Renal pelvis (tissue), 4 donors: Measurements from ENCODE around the gene ANGPTL1. TPM values are rescaled to one million over a fixed set of nuclear protein-coding genes. Genes with fewer than 3 reads are reported as not detected.
A peak's percentile ranks its signal among the peaks of the same experiment; 100 is the strongest.
"Not testable (repeated sequence)": the region's sequence is repeated elsewhere in the genome, so short reads cannot be mapped to it uniquely, and the experiment has no call there.

ENCODE experiments used
- DNase-seq: peaks from one replicate; pipeline ENCODE4 v3.0.0-alpha.2; 2013
- polyA plus RNA-seq, 3 donors: library from polyadenylated mRNA; unstranded; fragments of 120-200 nt; gene quantifications; one replicate each; pipeline ENCODE4 v1.2.1, GENCODE V29; 2013; ENCODE audit not compliant: insufficient read length in 3 of 3

The ANGPTL1 gene
- polyA plus RNA-seq, 3 donors = 2.7 to 6.2 (median 4.2) TPM

- DNase-seq = peak; percentile 10
These were observed 1.7 kb downstream of the ANGPTL1 start for GRCh38 chr1:178869119-178869697.

- DNase-seq = no peak
These were observed 2.2 kb downstream of the ANGPTL1 start for GRCh38 chr1:178868706-178869105.

GRCh38 chr1:178867670-178868069, 3.2 kb downstream of the ANGPTL1 start:
- DNase-seq = no peak

- no peak for DNase-seq
These were observed 6.6 kb downstream of the ANGPTL1 start for GRCh38 chr1:178864326-178864725.

GRCh38 chr1:178862864-178863263, 8.0 kb downstream of the ANGPTL1 start:
- DNase-seq = no peak

- no peak for DNase-seq
These were observed 8.5 kb downstream of the ANGPTL1 start for GRCh38 chr1:178862416-178862815.

GRCh38 chr1:178857126-178857525, 13.8 kb downstream of the ANGPTL1 start:
- DNase-seq = no peak

GRCh38 chr1:178849918-178850317, 21.0 kb downstream of the ANGPTL1 start:
- no peak for DNase-seq

GRCh38 chr1:178847919-178848318, 23.0 kb downstream of the ANGPTL1 start:
- DNase-seq = not testable (repeated sequence)

GRCh38 chr1:178847396-178847849, 23.5 kb downstream of the ANGPTL1 start:
- DNase-seq = no peak

- DNase-seq = no peak
These were observed 24.6 kb downstream of the ANGPTL1 start for GRCh38 chr1:178846306-178846705.

GRCh38 chr1:178844436-178844835, 26.4 kb downstream of the ANGPTL1 start:
- no peak for DNase-seq

- no peak for DNase-seq
These were observed 45.7 kb downstream of the ANGPTL1 start for GRCh38 chr1:178825167-178825566.

GRCh38 chr1:178821134-178821866, 49.6 kb downstream of the ANGPTL1 start:
- DNase-seq = no peak

GRCh38 chr1:178819123-178819522, 51.8 kb downstream of the ANGPTL1 start:
- no peak for DNase-seq

GRCh38 chr1:178818416-178818815, 52.5 kb downstream of the ANGPTL1 start:
- DNase-seq = no peak

GRCh38 chr1:178810585-178810984, 60.3 kb downstream of the ANGPTL1 start:
- no peak for DNase-seq

- no peak for DNase-seq
These were observed 62.3 kb downstream of the ANGPTL1 start for GRCh38 chr1:178808529-178808928.

- no peak for DNase-seq
These were observed 64.1 kb downstream of the ANGPTL1 start for GRCh38 chr1:178806665-178807300.

- DNase-seq = no peak
These were observed 68.0 kb downstream of the ANGPTL1 start for GRCh38 chr1:178802873-178803272.
